GM19395 (cell line): ENCODE measurements around the gene ZNF618.
"Not testable (repeated sequence)": the region's sequence is repeated elsewhere in the genome, so short reads cannot be mapped to it uniquely, and the experiment has no call there.

Experiments used
- ATAC-seq: cut with Tn5 transposase; IDR thresholded peaks from one replicate; pipeline ENCODE4 v1.9.1; 2021; ENCODE audit warnings: mild to moderate bottlenecking, moderate library complexity; ENCODE audit not compliant: unreplicated experiment

The ZNF618 gene

DNA sequence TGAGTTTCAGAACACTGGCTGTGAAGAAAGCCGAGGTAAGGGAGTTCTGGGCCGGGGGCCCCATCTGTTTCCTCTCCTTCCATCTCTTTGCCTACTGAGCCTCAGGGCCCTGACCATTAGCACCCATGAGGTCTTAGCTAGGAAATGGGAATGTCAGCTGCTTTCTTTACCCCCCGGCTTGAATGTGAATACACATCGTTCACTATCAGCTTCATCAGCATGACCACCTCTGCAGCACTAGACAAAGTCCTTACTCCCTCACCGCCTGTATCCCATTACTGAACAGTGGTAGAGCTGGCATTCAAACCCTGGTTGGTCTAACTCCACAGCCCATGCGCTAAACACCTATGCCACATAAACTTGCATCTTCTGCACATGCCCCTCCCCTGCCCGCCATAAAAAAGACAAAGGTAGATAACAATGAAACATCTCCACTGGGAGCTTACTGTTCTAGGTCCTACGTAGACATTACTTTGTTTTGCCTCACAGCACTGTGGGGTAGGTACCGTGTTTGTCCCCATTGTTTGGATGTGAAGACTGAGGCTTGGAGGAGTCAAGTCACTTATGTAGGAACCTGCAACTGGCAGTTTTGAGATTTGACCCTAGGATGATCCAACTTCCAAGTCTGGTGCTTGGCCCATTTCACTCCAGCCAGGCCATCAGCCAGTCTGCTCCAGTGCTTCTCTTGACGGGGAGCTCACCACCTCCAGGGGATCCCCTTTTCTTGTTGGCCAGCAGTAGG is 108.7 kb downstream of the ZNF618 start:
- ATAC-seq: no peak

DNA sequence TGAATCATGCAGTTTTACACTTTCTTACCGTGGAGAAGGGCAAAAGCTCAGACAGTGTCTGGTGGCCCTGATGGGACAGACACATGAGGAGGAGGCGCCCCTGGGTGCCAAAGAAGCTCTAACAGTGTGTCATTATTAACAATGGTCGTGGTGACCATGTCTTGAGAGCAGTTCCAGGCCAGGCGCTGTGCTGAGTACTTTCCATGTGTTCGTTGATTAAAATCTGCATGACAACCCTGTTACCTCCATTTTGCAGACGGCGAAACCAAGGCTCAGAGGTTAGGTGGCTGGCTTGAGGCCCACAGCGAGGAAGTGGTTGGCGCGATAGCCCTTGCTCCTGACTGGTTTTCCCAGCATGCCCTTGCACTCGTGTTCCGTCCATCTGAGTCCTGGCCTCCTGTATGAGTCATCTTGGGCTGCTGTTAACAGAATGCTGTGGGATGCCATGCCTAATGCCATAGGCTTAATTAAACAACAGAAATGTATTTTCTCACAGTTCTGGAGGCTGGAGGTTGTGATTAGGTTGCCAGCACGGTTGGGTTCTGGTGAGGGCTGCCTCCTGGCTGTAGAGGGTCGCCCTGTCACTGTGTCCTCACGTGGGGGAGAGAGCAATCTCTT is 110.0 kb downstream of the ZNF618 start:
- no peak for ATAC-seq

DNA sequence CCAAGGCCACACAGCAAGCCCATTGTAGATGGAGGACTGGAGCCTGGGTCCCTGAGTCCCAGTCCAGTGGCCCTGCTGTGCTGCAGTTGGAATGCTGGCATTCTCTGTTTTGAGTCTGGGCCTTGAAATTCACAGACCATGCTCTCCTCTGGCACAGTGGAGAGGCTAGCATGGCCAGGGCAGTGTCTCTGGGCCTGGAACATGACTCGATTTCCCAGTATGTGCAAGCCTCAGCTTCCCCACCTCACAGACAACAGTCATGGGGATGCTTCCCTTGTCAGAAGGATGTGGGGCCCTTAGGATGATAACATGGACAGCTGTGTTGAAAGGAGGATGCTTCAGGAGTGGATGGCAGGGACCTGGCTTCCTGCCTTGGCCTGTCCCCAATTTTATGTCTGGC is 110.8 kb downstream of the ZNF618 start:
- ATAC-seq: no peak

DNA sequence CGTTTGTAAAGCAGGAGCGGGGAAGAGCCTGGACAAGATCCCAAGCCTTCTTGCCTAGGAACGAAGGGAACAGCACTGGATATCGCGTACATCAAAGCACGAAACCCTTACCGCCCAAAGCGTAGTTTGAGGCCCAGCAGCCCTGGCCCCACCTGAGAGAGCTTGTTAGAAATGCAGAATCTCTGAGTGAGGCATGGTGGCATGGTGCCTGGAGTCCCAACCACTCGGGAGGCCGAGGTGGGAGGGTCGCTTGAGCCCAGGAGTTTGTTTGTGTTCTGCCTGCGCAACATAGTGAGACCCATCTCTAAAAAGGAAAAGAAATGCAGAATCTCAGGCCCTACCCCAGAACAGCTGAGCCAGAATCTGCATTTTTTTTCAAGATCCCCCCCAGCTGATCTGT is 111.4 kb downstream of the ZNF618 start:
- ATAC-seq: no peak

DNA sequence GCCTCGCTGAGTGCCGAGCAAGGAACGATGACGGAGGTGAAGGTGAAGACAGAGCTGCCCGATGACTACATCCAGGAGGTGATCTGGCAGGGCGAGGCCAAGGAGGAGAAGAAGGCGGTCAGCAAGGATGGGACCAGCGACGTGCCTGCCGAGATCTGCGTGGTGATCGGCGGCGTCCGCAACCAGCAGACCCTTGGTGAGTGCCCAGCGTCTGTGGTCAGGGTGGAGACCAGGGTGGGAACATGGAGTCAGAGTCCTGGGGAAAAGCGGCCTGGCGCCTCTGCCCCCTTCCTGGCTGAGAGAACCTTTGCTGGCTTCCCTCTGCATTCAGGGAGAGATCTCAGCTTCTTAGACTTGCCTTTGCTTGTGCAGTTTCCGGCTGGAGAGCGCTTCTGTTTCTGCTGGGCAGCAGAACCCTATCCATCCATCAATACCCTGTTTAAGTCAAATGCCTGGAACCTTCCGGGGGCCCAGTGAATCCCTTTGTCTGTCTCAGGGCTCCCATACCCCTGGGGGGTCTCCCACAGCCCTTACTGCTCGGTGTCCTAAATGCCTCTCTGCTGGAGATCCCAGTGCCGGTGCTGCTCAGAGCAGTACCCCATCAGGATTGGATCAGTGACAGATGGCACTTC is 112.4 kb downstream of the ZNF618 start:
- ATAC-seq: no peak

DNA sequence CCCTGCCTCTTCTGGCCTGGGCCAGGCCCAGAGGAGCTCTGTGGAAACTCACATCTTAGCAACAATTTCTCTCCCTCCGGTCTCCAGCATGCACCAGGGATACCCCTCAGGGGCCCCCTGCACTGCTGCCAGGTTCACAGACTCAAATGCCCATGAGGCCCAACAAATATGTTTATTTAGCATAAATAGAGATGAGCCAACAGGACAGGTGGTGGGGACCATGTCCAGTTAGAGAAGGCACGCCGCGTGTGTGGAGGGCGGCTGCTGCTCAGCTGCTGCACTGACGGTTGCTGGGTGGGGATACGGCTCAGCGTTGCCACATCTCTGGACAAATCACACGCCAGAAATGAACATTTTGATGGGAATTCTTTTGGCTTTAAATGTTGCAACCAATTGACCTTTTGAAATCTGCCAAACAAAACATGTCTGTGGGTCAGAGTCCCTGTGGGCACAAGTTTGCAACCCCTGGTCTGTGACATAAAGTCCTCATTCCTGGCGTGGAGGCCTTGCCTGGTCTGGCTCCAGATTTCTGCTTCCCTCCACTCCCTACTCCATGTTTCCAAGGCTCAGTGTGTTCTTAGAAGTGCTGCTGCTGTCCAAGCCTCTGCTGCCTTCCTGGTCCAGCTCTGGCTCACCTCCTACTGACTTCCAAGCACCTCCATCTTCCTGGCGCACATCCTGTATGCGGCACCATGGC is 113.1 kb downstream of the ZNF618 start:
- no peak for ATAC-seq

DNA sequence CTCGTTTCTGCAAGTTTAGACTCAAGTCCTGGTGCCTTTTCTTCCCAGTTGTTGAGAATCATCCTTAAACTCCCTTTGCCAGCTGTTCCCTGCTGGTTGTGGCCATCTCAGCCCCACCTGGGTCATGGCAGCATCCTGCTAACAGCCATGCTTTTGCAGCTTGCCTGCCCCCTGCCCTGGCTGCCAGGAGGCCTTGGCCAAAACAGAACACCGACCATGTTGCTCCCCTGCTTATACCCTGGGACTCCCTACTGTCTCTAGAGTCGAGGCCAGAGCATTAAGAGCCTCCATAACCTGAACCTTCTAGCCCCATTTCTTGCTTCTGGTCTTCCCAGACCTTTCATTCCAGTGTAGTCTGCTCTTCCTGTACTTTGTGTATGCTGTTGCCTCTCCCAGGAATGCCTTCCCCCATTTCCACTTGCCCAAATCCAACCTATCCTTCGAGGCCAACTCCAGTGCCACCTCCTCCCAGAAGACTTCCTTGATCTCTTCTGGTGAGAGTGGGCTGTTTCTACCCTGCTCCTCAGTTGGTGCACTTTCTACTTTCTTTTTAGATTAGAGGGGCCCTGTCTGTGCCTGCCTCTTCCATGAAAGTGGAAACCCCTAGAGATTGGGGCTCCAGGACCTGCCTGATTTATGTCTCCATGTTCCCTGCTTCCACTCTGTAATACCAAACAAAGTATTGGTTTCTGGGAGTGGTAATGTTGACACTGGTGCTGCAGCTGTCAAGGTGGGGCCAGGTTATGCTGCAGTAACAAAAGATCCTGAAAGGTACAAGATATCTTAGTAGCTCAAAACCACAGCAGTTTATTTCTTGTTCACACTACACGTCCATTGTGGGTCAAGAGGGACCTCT is 113.8 kb downstream of the ZNF618 start:
- ATAC-seq: no peak

DNA sequence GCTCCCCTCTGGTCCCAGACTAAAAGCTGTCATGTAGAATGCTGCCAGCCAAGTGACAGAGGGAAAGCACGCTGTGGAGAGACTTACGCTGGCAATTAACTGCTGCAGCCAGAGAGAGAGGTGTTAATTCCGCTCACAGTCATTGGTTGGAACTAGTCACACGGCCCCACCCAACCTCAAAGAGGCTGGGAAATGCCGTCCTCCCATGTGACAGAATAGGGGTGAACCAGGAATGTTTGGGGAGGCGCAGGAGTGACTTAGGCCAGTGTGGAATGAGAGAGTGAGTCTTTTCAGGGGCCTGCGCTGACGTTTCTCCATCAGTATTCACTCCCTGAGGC is 114.4 kb downstream of the ZNF618 start:
- no peak for ATAC-seq

DNA sequence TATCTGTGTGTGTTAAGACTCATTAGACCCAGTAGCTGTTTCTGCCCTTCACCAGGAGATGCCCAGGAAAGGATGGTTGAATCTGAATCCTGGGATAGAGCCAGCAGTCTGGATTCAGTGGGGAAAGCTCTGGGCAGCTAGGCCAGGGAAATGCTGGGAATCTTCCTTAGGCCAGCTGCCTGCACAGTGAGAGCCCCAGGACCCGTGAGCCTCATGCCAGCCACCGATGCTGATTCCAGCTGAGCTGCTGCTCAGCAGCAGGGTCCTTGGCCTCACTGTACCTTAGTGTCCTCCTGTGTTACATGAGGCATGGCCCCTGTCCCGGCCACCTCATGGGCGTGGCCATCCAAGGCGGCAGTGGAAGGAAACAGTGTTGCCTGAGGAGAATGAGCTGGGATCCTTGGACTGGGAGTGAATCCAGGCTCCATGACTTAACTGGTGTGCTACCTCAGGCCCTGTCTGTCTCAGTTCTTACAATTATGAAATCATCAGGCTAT is 114.9 kb downstream of the ZNF618 start:
- no peak for ATAC-seq

DNA sequence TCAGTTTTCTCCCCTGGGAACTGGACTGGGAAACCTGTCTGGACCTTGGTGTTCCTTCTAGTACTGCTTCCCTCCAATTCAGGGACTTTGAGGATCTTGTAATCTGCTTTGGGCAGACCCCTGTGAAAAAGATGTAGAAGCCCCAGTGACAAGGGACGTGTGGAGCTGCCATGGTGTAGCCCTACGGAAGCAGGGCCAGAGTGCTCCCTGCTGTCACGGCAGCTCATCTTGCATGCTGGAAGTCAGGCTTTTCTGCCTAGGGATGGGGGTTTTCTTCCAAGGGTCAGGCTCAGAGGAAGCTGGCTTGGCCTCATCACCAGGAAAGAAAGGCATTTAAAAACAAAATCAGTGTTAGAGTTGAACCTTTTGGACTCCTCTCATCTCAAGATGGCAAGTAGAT is 115.6 kb downstream of the ZNF618 start:
- ATAC-seq: no peak

DNA sequence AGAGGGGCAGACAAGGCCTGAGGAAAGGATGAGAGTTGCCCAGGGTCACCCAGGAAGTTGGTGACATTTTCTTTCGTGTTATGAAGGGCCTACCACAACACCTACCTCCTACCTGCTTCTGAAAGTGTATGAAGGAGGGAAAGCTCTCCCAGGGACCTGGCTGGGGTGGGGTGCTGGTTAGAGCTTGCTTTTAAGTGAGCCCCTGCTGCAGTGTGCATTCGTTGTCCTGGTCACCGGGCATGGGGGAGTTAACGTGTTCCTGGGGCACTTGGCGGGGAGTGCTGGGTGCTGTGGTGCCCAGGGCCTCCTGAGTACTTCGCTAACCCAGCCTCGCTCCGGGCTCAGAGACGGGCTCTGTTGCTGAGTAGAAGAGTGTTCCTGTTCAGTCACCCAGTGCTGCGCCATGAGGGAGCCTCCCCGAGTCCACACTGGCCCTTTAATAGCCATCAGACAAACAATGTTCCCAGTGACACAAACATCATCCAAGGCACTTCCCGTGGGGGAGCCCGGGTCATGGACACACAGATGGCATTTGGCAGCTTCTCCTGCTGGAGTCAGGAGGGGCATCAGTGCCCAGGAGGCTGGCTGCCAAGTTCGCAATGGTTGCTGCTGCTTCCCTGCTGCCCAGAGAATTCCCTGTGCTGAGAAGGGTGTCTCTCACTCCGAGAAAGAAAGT is 116.3 kb downstream of the ZNF618 start:
- no peak for ATAC-seq

DNA sequence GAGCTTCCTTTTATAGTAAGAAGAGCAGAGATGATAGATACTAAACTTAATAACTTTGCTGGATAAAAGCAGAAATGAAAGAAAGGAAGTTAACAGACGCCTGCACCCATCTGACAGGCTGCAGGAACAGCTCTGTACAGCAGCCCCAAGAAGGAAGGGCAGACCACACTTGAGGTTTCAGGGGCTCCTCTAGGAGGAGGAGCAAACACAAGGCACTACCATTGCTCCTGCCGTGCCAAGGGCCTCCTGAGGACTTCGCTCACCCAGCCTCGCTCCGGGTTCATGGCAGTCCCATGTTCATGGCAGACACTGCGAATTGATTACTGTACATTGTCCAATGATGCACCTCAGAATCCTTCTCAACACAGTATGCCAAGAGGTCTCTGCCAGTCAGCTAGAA is 116.9 kb downstream of the ZNF618 start:
- no peak for ATAC-seq

DNA sequence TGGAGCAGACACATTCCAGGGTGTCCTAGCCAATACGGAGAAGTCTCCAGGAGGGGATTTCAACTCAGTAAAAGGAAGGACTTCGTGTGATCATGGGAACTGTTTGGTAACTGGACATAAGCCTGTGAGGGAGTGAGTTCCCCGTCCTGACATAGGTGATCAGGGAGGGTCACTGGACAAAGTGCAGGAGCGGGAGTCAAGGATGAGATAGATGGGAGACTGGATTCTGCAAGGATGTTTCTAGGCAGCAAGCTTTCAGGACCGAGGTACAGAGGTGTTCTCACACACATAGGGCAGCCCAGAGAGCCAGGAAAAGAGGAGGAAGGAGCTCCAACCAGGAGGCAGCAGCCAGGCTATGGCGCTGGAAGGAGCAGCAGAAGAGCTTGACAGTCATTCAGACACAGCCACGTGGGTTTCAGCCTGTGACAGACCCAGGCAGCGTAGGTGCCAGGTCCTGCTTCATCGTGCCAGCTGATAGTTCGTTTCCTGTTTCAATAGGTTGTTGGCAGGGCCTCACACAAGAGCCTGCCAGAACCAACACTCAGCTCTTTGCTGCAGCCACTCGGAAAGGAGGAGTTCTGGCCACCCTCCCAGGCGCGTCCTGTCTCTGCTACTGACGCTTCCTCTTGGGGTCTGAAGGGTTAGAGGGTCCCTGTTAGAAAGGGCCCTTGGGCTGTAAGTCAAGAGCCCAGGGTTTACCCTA is 117.9 kb downstream of the ZNF618 start:
- no peak for ATAC-seq

DNA sequence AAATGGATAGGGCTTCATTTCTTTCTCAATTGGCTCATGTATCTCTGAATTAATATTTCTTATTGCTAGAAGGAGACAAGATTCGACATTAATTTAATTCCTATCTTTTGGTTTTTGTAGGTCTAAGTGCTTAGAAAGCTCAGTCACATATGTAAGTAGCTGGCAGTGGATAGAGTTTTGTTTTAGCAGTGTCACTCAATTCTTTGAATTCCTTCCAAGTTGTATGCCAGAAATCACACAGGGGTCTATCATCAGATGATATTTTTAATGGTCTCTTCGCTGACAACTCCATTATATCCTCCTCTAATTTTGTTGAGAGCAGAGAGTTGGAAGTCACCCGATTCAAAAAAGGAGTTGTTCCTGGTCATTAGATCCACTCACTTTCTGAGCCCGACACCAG is 119.3 kb downstream of the ZNF618 start:
- ATAC-seq: no peak

DNA sequence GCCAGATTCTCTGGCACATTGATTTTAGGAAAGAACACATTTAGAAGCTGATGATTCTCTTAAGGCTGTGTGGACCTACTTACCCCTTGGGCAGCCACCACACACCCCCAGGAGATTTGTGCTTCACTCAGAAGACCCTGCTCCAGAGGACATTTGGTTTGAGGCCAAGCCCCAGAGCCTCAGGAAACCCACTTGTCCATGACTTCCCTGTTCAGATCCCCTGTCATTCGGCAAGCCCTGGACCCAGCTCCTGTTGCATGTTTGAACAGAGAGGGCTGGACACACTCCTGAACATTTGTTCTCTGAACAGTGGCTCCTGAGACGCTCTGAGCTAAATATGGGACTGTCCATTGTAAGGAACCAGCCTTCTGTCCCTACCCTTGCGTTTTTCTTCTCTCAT is 119.9 kb downstream of the ZNF618 start:
- no peak for ATAC-seq

DNA sequence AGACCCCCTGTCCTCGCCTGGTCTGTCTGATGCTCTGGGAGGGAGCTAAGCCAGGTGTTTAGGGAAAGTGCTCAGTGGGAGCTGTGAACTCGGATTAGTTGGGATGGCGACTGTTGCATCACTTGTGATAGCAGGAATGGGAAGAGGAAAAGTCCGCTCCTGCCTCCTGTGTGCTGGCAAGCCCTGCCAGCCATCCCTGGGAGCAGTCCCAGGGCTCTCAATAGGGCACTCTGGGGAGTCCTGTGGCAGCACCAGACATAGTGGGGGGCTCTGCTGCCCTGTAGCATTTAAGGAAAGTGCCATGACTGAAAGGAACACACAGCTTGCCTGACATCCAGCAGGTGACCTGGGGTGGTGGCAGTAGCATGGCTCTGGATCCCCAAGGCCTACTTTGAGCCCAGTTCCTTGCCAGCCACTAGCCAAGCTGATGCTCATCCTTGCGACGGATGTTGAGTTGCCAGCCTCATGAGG is 120.5 kb downstream of the ZNF618 start:
- no peak for ATAC-seq

DNA sequence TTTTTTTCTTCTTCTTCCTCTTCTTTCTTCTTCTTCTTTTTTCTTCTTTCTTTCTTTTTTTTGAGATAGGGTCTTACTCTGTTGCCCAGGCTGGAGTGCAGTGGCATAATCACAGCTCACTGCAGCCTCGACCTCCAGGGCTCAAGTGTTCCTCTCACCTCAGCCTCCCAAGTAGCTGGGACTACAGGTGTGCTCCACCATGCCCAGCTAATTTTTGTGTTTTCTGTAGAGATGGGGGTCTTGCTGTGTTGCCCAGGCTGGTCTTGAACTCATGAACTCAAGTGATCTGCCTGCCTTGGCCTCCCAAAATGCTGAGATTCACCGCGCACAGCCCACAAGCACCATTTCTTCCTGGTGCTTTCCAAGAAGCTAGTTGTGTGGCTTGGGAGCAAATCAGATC is 121.0 kb downstream of the ZNF618 start:
- not testable (repeated sequence) for ATAC-seq

DNA sequence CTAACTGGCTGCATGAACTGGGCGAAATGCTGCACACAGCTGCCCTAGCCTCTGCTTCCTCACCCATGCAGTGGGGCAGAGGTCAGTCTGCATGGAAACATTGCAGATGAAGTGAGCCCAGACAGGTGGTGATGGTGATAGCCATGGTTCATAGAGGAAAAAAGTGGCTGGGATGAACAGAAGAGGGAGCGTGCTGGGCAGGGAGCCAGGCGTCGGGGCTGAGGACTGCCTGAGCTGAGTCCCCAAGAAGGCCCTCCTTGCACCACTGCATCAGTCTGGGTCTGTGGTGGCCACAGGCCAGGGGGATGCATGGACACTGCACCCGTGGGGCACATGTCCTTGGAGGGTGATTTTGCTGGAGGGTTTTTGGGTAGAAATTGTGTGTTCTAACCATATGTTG is 121.5 kb downstream of the ZNF618 start:
- no peak for ATAC-seq

DNA sequence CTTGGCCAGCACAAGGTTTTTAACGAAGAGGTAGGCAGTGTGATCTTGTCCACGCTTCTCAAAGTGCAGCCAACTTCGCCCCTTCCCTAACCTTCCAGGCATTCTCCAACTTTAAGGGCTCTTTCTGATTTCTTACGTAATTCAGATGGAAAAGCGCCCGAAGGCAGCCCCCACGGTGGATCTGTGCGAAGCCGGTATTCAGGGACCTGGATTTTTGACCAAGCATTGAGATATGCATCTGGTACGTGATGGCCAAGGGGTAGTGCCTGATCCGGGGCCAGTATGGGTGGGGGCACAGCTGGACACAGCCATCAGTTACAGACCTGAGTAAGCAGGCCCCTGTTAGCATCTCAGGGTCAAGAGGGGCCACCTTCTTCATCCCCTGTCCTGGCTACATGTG is 122.0 kb downstream of the ZNF618 start:
- ATAC-seq: no peak
